NCI-H2227 treated with DMSO at 0.1 percent for 48 hours (cell line): ENCODE results near the gene CYB5RL.
"Not testable (repeated sequence)": the region's sequence is repeated elsewhere in the genome, so short reads cannot be mapped to it uniquely, and the experiment has no call there.

Source experiments
- DNase-seq: peaks from one replicate; lab custom pipeline; 2025; lab: John Stamatoyannopoulos, UW

The CYB5RL gene

GRCh38 chr1:54199765-54200518, at the start of gene CYB5RL, which contains the start of gene MRPL37:
Gene CYB5RL, minus strand, starts transcription at chr1:54200030. Its CDS starts 4,414 bp downstream, at chr1:54195616.
Gene MRPL37, plus strand, starts transcription at chr1:54200167. Its CDS starts 77 bp downstream, at chr1:54200244.
- DNase-seq: peak; percentile 98

GRCh38 chr1:54248966-54249365, 49.1 kb upstream of the CYB5RL start:
- no peak for DNase-seq

- no peak for DNase-seq
Measured at GRCh38 chr1:54247863-54248515, 48.2 kb upstream of the CYB5RL start.

- DNase-seq: no peak
Measured at GRCh38 chr1:54246116-54246721, 46.4 kb upstream of the CYB5RL start.

GRCh38 chr1:54245501-54245900, 45.7 kb upstream of the CYB5RL start:
- DNase-seq: no peak

- no peak for DNase-seq
Measured at GRCh38 chr1:54244655-54245054, 44.8 kb upstream of the CYB5RL start.

GRCh38 chr1:54243022-54243421, 43.2 kb upstream of the CYB5RL start:
- DNase-seq: no peak

GRCh38 chr1:54241364-54241763, 41.5 kb upstream of the CYB5RL start:
- DNase-seq: no peak

- no peak for DNase-seq
Measured at GRCh38 chr1:54240741-54241335, 41.0 kb upstream of the CYB5RL start.

- DNase-seq: no peak
Measured at GRCh38 chr1:54239631-54240031, 39.8 kb upstream of the CYB5RL start.

GRCh38 chr1:54239035-54239383, 39.2 kb upstream of the CYB5RL start:
- no peak for DNase-seq

GRCh38 chr1:54238353-54239034, 38.7 kb upstream of the CYB5RL start:
- DNase-seq: no peak

- no peak for DNase-seq
Measured at GRCh38 chr1:54237586-54237985, 37.8 kb upstream of the CYB5RL start.

- no peak for DNase-seq
Measured at GRCh38 chr1:54234284-54234683, 34.5 kb upstream of the CYB5RL start.

GRCh38 chr1:54233196-54233595, 33.4 kb upstream of the CYB5RL start:
- not testable (repeated sequence) for DNase-seq

GRCh38 chr1:54230507-54231339, 30.9 kb upstream of the CYB5RL start:
- no peak for DNase-seq

- DNase-seq: no peak
Measured at GRCh38 chr1:54229281-54229891, 29.6 kb upstream of the CYB5RL start.

GRCh38 chr1:54228638-54229079, 28.8 kb upstream of the CYB5RL start:
- no peak for DNase-seq

- no peak for DNase-seq
Measured at GRCh38 chr1:54227891-54228310, 28.1 kb upstream of the CYB5RL start.

- DNase-seq: no peak
Measured at GRCh38 chr1:54227091-54227602, 27.3 kb upstream of the CYB5RL start.
